Stimulated activated CD4-positive, alpha-beta T cell treated with anti-CD3 and anti-CD28 coated beads, Interleukin-1b, Interleukin-23, amount 100 ng/mL, for 48 hours (primary cell): ENCODE measurements around the gene CACNB1.

Experiments
- DNase-seq: peaks from one replicate; pipeline ENCODE4 v3.0.0-alpha.2; 2020

CACNB1 gene

GRCh38 chr17:39225308-39225958 is 28.0 kb upstream of the CACNB1 start, which contains the start of gene STAC2:
STAC2 (minus strand) TSS chr17:39225945; CDS start chr17:39225502, 443 bp downstream.
- DNase-seq, result no peak

- DNase-seq, result no peak
These were observed 27.4 kb upstream of the CACNB1 start for GRCh38 chr17:39224778-39225307.

- DNase-seq, result no peak
These were observed 26.7 kb upstream of the CACNB1 start for GRCh38 chr17:39223907-39224777.

- no peak for DNase-seq
These were observed 25.7 kb upstream of the CACNB1 start for GRCh38 chr17:39222866-39223834.

GRCh38 chr17:39222151-39222550 is 24.7 kb upstream of the CACNB1 start:
- DNase-seq, result no peak

GRCh38 chr17:39221572-39221971 is 24.1 kb upstream of the CACNB1 start:
- DNase-seq, result no peak

- no peak for DNase-seq
These were observed 22.2 kb upstream of the CACNB1 start for GRCh38 chr17:39219647-39220154.

- DNase-seq, result no peak
These were observed 21.4 kb upstream of the CACNB1 start for GRCh38 chr17:39218906-39219305.

- DNase-seq, result no peak
These were observed 20.4 kb upstream of the CACNB1 start for GRCh38 chr17:39217734-39218369.

GRCh38 chr17:39213852-39214251 is 16.4 kb upstream of the CACNB1 start:
- no peak for DNase-seq

- no peak for DNase-seq
These were observed 15.5 kb upstream of the CACNB1 start for GRCh38 chr17:39212841-39213480.

- DNase-seq, result no peak
These were observed 14.8 kb upstream of the CACNB1 start for GRCh38 chr17:39212195-39212810.

GRCh38 chr17:39210093-39210434 is 12.6 kb upstream of the CACNB1 start:
- DNase-seq, result no peak

GRCh38 chr17:39209317-39210092 is 12.0 kb upstream of the CACNB1 start:
- DNase-seq, result peak; percentile 73

GRCh38 chr17:39208893-39209292 is 11.4 kb upstream of the CACNB1 start:
- no peak for DNase-seq

- no peak for DNase-seq
These were observed 10.7 kb upstream of the CACNB1 start for GRCh38 chr17:39208136-39208535.

GRCh38 chr17:39205112-39205526 is 7.7 kb upstream of the CACNB1 start:
- DNase-seq, result no peak

GRCh38 chr17:39204245-39204644 is 6.8 kb upstream of the CACNB1 start:
- DNase-seq, result no peak

- DNase-seq, result no peak
These were observed 3.6 kb upstream of the CACNB1 start for GRCh38 chr17:39200957-39201510.
